ENCODE measurements around the gene ARPC1B. TPM values are rescaled to one million over a fixed set of nuclear protein-coding genes. Genes with fewer than 3 reads are reported as not detected.
A peak's percentile ranks its signal among the peaks of the same experiment; 100 is the strongest.

The ARPC1B gene
- total and polyA plus RNA-seq, 3 donors from 2014 or later: 50.5 to 64.9 (median 64.6) TPM

DNA sequence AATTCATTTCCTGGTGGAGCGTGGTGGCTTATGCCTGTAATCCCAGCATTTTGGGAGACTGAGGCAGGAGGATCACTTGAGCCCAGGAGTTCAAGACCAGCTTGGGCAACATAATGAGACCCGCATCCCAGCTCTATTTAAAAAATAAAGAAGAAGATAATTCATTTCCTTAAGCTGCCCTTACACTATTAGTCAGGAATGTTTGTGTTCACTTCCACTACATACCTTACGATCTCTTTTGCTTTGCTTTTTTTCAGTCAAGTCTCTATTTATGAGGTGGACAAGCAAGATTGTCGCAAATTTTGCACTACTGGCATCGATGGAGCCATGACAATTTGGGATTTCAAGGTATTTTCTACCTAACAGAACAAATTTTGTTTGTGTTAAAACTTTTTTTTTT is 11.2 kb upstream of the ARPC1B start:
- intact Hi-C loops (cut with DNase I; ENCODE audit: low total_unique reads): no loop called here
- H3K27me3 ChIP-seq: no peaks in the 10 kb centered on the region
- WGBS, 2 donors: 95 to 96% methylated on average over 5 of the region's 5 CpGs
- no peaks in the 10 kb centered on the region for H3K36me3 ChIP-seq (ENCODE audit: low read depth, missing control alignments)
- H3K9me3 ChIP-seq: no peaks in the 10 kb centered on the region
- peaks cover 4% of the 10 kb centered on the region for H3K4me1 ChIP-seq
- no peak for DNase-seq
- no peak overlapping the region for H3K4me3 ChIP-seq
- TF ChIP-seq POLR2A (IDR thresholded peaks at IDR 0.05): no peak
- TF ChIP-seq, protein P1, sequence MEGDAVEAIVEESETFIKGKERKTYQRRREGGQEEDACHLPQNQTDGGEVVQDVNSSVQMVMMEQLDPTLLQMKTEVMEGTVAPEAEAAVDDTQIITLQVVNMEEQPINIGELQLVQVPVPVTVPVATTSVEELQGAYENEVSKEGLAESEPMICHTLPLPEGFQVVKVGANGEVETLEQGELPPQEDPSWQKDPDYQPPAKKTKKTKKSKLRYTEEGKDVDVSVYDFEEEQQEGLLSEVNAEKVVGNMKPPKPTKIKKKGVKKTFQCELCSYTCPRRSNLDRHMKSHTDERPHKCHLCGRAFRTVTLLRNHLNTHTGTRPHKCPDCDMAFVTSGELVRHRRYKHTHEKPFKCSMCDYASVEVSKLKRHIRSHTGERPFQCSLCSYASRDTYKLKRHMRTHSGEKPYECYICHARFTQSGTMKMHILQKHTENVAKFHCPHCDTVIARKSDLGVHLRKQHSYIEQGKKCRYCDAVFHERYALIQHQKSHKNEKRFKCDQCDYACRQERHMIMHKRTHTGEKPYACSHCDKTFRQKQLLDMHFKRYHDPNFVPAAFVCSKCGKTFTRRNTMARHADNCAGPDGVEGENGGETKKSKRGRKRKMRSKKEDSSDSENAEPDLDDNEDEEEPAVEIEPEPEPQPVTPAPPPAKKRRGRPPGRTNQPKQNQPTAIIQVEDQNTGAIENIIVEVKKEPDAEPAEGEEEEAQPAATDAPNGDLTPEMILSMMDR (IDR thresholded peaks at IDR 0.05): no peak
- no peak overlapping the region for H3K27ac ChIP-seq

DNA sequence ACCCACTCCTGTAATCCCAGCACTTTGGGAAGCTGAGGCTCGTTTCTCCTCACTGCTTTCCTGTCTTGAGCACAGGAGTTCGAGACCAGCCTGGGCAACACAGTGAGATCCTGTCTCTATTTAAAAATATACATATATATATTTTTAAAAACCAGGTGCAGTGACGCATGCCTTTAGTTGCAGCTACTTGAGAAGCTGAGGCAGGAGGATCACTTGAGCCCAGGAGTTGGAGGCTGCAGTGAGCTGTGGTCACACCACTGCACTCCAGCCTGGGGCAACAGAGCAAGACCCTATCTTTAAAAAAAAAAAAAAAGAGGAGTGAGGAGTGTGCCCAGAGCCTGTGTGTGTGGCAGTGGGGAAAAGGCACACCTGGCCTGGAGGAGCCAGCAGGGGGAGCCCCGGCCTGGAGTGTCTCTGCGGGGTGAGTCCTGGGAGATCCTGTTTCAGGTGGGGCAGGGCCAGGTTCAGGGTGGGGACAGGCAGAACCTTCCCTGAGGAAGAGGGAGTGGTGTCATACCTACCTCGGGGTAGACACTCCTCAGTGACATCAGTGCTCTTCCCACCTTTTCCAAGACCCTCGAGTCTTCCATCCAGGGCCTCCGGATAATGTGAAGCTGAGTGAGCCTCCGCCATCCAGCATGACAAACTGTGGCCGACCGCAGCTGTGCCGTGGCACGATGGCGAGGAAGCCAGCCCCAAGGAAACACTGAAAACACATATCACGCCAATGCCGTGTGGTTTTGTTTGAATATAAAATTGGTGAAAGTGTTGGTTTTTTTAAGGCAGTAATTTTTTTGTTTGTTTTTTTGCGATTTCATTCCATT is 9.0 kb upstream of the ARPC1B start:
- 85% methylated on average over 17 of the region's 17 CpGs for WGBS, 2 donors
- no peaks in the 10 kb centered on the region for H3K27me3 ChIP-seq
- peaks cover 6% of the 10 kb centered on the region for H3K4me1 ChIP-seq
- no peaks in the 10 kb centered on the region for H3K36me3 ChIP-seq (ENCODE audit: low read depth, missing control alignments)
- H3K4me3 ChIP-seq: no peak overlapping the region
- intact Hi-C loops (cut with DNase I; ENCODE audit: low total_unique reads): no loop called here
- no peak overlapping the region for H3K27ac ChIP-seq
- TF ChIP-seq POLR2A (IDR thresholded peaks at IDR 0.05): no peak
- TF ChIP-seq, protein P1 (IDR thresholded peaks at IDR 0.05): peak in 1 of 3 experiments; percentile 55
- no peaks in the 10 kb centered on the region for H3K9me3 ChIP-seq
- DNase-seq: peak; percentile 54

DNA sequence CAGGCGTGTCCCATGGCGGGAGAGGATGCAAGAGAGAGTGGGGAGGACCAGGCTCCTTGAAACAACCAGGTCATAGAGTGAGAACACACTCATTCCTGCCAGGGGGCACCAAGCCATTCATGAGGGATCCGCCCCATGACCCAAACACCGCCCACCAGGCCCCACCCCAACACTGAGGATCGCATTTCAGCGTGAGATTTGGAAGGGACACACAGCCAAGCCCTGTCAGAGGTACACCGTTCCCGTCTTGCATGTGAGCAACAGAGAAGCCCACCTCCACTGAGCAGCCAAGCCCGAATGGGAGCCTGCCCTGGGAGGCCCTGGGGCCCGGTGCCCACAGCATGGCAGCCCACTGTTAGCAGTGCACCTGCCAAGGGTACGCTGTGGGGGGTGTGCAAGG is 7.9 kb upstream of the ARPC1B start:
- intact Hi-C loops (cut with DNase I; ENCODE audit: low total_unique reads): no loop called here

DNA sequence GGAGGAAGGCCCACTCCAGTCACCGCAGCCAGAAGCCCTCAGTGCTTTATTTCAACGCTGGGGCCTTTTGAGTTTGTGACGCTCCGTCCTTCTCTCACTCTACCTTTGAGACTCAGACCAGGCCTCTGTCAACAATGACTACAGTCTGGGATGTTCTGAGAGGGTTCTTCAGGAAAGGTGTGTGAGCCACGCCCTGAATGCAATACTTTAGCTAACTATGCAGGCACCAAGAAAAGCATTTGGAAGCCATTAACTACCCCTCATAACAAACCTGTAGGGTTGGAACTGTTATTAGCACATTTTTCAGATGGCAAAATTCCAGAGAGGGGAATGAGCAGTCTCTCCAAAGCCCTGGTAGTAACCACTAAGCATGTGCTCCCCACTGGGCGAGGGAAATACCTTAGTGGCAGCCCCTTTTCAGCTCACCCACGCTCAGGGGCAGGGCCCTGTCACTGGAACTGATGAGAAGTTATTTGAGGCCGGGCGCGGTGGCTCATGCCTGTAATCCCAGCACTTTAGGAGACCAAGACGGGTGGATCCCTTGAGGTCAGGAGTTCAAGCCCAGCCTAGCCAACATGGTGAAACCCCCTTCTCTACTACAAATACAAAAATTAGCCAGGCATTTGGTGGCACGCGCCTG is 5.7 kb upstream of the ARPC1B start:
- WGBS, 2 donors: 86 to 96% methylated on average over 12 to 13 of the region's 13 CpGs
- H3K27me3 ChIP-seq: no peaks in the 10 kb centered on the region
- H3K9me3 ChIP-seq: no peaks in the 10 kb centered on the region
- no peaks in the 10 kb centered on the region for H3K36me3 ChIP-seq (ENCODE audit: low read depth, missing control alignments)
- no peak overlapping the region for H3K4me3 ChIP-seq
- no peak overlapping the region for H3K27ac ChIP-seq
- no peak for TF ChIP-seq POLR2A (IDR thresholded peaks at IDR 0.05)
- TF ChIP-seq, protein P1 (IDR thresholded peaks at IDR 0.05): no peak
- peaks cover 13% of the 10 kb centered on the region for H3K4me1 ChIP-seq
- intact Hi-C loops (cut with DNase I; ENCODE audit: low total_unique reads): no loop called here
- DNase-seq: no peak

More for the DNA sequence above, 7.9 kb upstream of the ARPC1B start:
- Histone ChIP-seq H3K9me3 (no peaks in the 10 kb centered on the region), H3K4me1 (peaks cover 6% of the 10 kb centered on the region), H3K27me3 (no peaks in the 10 kb centered on the region), H3K36me3 (ENCODE audit: low read depth, missing control alignments) (no peaks in the 10 kb centered on the region), H3K27ac (no peak overlapping the region), H3K4me3 (no peak overlapping the region)
- TF ChIP-seq POLR2A (IDR thresholded peaks at IDR 0.05): no peak
- TF ChIP-seq, protein P1 (IDR thresholded peaks at IDR 0.05): no peak
- no peak for DNase-seq
- WGBS, 2 donors: 82 to 86% methylated on average over 10 to 11 of the region's 11 CpGs
